T-helper 22 cell (primary cell): ENCODE measurements around the gene GALNT5.
"Not testable (repeated sequence)": the region's sequence is repeated elsewhere in the genome, so short reads cannot be mapped to it uniquely, and the experiment has no call there.

ENCODE experiments used
- DNase-seq: peaks from one replicate; pipeline ENCODE4 v3.0.0-alpha.2; 2020; ENCODE audit warnings: low read depth

The GALNT5 gene

DNA sequence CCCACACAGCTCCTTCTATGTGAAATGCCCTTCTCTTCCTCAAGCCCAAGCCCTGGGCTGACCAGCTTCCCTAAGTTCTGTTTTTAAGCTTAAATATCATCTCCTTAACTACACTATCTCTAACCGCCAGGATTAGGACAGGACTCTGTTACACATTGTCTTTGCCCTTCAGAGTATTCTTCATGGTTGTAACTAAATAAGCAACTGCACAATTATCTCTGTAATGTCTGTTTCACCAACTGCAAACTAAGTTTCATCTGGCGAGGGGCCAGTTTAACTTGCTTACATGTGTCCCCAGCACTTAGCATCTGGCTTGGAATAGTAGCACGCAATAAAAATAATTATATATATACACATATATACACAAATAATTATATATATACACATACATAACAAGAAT lies 69.2 kb downstream of the GALNT5 start:
- DNase-seq, result no peak

DNA sequence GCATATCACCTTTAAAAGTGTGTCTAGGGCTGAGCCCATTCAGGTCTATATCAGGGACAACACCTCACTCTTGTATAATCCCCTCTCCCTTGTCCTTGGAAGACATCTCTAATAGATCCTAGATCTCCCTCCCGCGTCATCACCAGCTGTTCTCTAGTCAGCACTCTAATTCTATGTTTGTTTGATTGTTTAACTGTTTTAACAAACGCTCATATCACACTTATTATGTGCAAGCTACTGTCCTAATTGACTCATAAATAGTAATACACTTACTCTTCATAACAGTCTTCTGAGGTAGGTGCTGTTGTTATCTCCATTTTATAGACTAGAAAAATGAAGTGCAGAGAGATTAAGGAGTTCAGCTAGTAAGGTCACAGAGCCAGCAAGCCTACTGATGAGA lies 69.7 kb downstream of the GALNT5 start:
- DNase-seq, result no peak

DNA sequence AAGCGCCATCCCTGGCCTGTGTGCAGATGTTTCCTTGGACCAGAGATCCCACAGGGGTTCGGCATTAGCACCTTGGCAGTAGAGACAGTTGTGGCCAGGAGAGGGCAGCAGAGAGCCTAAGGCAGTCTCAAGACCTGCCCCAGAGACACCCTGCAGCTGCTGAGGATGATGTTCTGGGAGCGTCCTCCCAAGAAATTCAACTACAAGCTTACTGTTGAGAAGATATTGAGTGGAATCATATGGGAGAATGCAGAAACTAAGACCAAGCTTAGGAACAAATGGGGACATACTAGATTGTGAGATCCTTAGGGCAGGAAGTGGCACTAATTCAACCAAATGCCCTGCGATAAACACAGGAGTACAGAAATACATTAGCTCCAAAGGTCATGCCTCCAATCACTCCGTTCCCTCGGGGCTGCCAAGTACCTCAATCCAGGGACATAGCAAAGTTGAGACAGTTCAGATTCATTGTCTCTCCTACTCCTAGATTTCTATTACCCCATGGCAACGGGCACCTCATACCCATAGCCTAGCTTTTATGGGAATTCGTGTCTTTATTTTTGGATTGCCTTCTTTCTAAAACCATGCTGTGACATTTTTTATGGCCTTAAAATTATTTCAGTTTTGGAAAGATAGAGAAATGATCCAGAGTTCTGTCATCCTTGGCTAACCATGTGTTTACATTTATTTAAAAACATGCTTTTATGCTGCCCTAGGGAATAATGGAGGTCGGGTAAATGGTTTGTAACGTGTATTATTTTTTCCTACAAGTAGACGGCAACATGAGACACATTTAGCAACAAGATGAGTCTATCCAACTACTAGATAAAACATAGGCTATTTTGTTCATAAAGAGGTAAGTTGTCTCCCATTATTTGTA lies 70.4 kb downstream of the GALNT5 start:
- peak; percentile 59 for DNase-seq

DNA sequence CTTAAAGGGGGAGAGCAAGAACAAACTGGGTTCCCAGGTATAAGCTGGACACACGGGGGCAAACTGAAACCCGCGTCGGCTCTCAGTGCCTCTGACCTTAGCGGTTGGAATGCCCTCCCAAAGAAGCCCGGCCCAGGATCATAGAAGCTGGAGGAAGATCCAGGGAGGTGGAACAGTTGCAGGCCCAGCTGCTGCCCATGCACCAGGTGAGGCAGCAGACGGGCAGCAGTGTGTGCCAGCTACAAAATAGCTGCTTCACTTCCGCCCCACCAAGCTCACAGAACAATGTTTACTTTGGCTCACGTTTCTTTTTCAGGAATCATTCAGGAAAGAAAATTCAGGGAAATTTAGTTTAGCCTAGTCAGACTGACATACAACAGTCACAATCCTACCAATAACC lies 72.0 kb downstream of the GALNT5 start:
- DNase-seq, result no peak

DNA sequence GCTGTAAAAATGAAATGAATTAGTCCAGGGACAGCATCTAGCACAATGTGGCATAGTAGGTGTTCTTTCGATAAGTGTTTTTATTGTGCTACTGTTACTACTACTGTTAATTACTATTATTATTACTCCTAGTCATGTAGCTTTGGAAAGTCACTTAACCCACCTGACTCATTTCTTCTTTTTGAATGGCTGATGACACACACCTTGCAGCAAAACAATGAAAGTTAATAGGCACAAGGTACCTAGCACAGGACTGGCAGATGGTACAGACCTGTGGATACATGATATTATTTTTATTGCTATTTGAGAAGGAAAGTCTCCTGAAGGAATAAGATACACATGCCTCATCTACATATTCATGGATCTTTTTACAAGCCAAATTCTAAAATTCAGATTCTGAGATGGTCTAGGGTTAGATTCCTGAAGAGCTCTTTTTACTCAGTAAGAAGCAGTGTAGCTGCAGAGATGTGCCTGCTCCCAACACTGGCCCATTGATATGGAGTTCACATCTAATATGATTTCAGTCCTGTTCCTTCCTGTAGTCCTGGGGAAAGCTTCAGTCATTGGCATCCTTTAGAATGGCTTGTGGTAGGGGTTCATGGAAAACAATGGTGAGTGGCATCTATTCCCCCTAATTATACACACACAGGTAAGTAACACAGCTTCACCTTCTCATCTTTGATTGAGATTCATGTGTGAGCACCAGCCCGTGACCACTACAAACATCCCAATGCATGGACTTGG lies 76.0 kb downstream of the GALNT5 start:
- no peak for DNase-seq

DNA sequence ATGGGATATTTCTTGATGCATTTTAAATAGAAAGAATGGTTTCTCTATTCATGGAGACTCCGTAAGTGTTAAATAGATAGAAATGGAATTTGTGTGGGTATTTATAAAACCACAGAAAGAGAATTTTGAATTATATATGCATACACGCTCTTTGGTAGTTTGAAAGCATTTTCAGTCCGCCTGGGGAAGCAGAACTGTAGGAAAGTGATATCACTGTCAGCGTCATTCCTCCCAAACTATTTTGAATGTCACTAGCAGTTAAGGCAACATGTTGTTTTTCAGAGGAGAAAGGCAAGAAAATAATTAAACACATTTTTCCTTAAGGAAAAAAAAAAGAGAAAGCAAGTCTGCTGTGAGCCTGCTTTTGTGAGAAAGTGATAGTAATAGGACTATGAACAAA lies 76.8 kb downstream of the GALNT5 start:
- no peak for DNase-seq

DNA sequence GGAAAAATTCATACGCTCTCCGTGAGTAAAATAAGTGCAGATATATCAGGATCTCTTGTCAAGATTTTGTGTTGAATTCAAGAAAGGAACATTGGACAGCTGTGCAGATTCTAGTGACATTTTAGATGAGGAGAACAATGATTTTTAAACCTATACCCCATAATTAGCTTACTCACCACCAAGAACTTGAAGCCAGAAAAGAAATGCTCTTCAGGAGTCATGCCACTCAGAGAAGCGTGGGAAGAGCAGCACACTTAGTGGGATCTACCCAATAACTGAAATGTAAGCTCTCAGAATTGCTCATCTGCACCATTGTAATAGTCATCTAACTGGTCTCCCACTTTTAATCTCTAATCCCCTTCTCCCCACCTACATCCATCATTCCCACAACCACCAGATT lies 77.3 kb downstream of the GALNT5 start:
- DNase-seq, result no peak

DNA sequence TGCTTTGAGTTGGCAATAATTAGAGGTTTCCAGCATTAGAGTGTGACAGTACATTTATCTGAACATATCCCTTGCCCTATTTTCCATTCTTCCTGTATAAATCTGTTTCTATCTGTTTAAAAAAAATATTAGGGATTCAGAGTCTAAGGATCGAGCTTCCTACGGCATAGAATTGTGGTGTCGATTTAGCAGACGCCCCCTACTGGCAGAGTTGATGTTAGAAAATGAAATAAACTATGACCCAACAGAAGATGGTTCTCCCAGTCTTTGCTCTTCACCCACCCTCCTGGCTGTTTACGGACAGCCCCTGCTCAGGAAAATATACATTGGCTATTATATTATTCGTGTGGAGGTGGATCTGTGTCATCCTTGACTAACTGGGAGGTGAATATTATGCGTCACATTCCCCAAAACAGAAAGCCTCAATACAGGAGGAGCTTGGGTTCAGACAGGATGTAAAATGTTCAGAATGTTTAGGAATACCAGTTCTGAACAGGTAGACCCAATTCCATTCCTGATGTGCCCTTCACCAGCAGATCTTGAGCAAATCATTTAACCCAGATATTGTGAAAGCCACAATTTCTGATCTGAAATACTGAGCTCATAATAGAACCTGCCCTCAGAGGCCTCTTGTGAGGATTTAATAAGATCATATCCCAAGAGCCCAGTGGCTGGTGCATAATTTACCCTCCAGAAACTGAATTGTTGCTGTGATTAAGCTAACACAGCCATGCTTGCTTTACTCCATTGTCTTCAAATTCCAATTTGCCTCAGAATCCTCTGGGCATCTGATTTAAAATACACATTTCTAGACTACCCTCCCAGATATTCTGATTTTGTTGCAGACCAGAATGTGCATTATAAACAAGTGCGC lies 78.9 kb downstream of the GALNT5 start:
- DNase-seq, result no peak

DNA sequence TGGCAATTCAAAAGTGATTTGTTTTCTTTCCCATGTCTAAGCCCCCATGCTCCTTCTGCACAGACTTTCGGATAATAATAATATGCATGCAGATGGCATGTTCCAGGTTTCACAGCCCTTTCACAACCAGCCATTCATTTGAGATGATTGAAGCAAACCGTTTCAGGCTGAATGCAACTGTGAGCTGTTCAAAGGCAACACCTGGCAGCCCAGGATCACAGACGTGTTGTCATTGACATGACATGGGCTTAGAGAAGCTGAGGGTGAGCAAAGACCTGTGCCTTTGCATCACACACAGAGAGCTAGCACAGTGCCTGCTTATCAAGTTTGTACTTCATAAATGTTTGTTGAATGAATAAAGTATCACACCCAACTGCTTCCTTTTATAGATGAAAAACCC lies 80.5 kb downstream of the GALNT5 start:
- no peak for DNase-seq

DNA sequence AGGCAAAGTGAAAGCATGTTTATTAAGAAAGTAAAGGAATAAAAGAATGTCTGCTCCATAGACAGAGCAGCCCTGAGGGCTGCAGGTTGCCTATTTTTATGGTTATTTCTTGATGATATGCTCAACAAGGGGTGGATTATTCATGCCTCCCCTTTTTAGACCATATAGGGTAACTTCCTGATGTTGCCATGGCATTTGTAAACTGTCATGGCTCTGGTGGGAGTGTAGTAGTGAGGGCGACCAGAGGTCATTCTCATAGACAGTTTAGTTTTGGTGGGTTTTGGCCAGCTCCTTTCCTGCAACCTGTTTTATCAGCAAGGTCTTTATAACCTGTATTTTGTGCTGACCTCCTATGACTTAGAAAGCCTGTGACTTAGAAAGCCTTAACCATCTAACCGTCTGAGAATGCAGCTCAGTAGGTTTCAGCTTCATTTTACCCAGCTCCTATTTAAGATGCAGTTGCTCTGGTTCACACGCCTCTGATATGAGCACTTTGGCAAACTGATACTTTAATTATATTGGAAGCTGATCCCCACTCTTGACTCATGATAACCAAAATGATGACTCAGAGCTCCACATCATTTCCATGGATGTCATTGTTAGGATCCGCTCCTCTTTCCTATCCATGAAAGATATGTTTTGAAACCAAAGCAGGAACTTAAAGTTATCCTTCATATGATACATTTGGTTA lies 82.6 kb downstream of the GALNT5 start:
- DNase-seq, result no peak

DNA sequence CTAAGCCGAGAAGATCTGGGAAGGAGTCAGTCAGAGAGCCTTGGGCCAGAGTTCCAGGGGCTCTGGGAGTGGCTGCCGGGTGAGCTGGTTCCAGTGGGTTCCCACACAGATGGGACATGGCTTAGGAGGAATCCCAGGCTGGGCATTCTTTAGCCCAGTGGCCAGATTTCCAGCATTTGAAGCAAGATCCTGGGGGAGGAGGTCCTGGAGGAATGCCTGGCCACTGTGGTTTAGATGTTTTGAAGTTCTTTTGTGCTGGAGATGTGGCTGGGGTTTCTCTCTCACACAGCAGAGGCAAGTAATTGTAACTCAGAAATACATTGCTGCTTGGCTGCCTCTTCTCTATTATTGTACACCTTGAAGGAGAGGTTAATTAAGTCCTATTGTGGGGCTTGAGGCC lies 83.9 kb downstream of the GALNT5 start:
- DNase-seq, result not testable (repeated sequence)

DNA sequence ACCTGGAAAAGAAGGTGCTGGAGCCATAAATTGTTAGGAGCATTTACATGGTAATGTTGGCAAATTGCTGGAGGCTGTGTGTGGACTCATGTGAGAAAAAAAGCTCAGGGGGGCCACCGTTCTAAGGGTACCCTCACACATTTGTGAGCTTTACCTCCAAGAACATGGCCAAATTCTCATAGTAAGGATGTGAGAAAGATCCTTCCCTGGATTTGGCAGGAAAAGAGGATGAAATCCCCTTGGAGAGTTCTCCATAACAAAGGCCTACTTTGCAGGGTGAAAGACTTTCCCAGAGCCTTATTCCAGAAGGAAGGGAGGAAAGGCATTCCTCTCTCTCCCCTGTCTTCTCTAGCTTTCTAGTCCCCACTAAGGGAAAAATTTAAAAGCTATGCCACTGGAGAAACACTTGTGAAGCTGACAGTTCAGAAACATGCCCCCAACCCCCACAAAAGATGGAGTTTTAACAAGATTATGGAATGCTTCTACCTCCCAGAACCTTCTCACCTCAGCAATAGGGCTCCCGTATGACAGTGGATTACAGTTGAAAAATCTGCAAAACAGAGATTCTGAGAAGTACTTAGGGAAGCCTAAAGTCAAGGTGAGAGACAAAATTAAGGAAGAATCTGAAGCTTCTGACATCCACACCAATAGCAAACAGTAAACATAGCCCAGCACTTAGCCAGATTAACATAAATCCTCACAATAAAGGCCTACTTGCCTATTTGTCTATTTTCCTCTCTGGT lies 88.3 kb downstream of the GALNT5 start:
- DNase-seq, result no peak

DNA sequence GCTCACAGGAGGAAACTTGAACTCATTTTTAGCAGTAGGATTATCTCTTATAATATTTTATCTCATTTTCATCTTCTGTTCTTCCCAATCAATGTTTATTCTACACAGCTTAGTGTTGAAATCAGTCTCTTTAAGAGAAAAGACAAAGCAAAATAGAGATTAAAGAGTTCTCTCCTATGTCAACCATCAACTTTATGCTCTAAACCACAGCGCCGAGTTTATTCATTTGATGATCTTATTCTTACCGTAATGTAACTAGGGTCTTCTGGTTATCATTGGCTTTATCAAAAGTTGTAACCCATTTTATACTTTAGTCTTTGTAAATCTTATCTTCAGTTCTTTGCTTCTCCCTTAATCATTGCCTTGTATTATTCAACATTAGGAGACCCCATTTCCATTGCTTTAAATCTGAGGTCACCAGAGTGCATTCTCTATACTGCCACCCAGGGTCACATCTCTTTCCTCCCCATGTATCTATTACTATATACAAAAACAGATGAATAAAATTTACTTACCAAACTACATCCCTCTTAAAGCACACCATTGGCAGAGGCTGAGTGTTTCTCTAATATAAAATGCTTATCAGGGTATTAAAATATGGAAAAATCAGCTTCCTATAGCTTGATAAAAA lies 90.9 kb downstream of the GALNT5 start:
- DNase-seq, result no peak

DNA sequence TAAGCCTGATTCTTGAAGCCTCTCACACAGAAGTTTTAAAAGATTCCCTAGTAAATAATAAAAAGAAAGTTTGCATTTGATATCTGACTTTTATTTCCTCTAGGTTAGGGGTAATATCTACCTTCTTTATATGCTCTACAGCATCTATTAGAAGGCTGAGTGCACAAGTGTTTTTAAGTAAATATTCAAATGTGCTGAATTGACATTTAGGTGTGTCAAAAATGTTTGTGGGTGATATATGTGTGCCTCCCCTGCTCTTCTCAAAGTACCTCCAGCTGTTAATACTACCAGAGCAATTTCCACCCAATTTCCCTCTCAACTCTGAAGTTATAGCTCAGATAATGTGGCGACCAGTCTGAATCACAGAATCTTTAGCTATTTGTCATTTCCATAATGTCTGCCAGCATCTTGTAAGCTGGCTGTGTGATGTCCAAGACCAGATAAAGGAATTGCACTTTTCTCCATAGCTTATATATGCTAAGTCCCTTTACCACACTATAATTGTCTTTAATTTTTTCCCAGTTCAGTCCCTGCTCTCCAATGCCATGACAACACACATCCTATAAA lies 92.5 kb downstream of the GALNT5 start:
- no peak for DNase-seq

DNA sequence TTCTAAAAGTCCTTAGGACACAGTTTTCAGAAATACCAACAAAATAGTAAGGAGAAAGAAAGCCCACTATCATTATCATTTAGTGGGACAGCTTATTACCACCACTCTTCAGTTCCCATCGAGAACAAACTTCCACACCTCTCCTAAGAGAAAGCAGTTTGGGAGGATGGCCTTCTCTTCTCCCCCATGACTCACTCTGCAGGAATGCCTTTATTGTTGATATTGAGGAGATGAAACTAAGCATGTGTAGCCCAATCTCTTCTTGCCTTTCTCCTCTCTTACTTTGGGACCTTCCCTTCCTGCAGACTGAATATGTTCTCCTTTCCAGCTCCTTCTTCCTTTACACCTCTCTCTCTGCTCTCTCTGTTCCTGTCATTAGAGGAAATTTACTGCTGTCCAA lies 98.1 kb downstream of the GALNT5 start:
- DNase-seq, result no peak

DNA sequence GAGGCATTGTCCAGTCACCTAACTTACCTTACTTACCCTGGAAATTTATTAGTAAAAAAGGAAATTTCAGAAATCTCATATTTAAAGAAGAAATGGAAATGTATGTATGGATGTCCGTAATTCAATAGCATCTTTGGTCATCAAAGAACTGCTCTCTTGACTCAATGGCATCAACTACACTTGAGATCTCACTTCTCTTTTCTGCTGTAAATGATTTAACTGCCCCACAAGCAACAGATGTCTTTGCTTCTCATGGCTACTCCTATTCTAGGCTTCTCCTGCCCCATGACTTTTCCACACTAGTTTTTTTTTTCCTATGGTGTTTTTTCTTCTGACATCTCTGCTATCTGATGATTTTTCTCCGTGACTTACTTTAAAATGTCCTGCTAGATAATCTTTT lies 102.1 kb downstream of the GALNT5 start:
- no peak for DNase-seq

DNA sequence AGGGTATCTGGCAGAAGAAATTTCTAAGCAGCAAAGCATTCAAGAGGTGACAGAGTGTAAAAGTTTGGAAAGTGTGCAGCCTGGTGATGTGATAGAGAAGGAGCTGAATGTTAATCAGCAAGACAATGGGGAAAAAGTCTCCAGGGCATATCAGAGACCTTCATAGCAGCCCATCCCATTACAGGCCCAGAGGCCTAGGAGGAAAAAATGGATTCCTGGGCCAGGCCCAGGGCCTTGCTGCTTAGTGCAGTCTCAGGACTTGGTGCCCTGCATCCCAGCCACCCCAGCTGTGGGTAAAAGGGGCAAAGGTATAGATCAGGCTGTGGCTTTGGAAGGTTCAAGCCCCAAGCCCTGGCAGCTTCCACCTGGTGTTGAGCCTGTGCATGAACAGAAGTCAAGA lies 104.0 kb downstream of the GALNT5 start:
- DNase-seq, result no peak

DNA sequence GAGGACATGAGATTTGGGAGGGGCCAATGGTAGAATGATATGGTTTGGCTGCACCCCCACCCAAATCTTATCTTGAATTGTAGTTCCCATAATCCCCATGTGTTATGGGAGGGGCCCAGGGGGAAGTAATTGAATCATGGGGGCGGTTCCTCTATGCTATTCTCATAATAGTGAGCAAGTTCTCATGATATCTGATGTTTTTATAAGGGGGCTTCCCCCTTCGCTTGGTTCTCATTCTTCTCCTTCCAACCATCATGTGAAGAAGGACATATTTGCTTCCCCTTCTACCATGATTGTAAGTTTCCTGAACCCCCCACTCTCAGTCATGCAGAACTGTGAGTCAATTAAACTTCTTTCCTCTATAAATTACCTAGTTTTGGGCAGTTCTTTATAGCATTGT lies 105.1 kb downstream of the GALNT5 start:
- no peak for DNase-seq

DNA sequence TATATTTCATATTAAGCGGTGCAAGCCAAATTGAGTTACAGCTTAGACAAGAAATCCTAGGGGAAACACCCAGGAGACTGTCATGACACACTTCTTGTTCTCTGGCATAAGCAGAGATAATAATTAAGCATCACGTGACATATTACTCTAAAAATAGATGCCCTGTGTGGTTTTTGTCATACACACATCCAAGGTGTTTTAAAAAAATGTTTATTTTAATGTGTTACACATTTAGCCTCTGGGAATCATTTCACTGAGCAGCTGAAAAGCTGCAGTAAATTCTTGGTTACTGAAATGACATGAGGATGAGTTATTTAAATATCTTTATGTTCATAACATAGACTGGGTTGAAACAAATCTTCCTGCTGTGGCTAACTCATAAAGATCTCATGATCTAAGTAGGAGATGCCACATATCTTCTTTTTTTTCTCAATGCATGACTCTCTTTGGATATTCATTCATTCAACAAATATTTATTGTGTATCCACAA lies 106.2 kb downstream of the GALNT5 start:
- no peak for DNase-seq
